ENCODE results near the gene UGT1A9.

DNA sequence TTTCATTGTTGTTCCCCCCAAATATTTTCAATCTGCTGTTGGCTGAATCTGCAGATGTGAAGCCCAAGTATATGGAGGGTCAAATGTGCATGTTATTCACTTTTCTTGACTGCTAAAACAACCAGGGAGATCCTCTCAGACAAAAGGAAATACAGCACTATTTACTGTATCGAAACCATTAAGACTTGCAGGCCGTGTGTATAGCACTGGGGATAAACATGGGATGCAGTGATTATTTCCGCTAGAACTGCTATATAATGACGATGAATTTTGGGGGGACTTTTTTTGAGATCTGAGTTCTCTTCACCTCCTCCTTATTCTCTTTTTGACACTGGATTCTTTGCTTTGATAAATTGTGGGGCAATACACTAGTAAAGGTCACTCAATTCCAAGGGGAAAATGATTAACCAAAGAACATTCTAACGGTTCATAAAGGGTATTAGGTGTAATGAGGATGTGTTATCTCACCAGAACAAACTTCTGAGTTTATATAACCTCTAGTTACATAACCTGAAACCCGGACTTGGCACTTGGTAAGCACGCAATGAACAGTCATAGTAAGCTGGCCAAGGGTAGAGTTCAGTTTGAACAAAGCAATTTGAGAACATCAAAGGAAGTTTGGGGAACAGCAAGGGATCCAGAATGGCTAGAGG lies 84.9 kb downstream of the UGT1A9 start:
- TF ChIP-seq POLR2A (IDR thresholded peaks at IDR 0.05) = no peak
- TF ChIP-seq, protein P1, sequence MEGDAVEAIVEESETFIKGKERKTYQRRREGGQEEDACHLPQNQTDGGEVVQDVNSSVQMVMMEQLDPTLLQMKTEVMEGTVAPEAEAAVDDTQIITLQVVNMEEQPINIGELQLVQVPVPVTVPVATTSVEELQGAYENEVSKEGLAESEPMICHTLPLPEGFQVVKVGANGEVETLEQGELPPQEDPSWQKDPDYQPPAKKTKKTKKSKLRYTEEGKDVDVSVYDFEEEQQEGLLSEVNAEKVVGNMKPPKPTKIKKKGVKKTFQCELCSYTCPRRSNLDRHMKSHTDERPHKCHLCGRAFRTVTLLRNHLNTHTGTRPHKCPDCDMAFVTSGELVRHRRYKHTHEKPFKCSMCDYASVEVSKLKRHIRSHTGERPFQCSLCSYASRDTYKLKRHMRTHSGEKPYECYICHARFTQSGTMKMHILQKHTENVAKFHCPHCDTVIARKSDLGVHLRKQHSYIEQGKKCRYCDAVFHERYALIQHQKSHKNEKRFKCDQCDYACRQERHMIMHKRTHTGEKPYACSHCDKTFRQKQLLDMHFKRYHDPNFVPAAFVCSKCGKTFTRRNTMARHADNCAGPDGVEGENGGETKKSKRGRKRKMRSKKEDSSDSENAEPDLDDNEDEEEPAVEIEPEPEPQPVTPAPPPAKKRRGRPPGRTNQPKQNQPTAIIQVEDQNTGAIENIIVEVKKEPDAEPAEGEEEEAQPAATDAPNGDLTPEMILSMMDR (IDR thresholded peaks at IDR 0.05) = no peak
